Left renal pelvis (tissue), 4 donors: Measurements from ENCODE around the gene SLC39A11. TPM values are rescaled to one million over a fixed set of nuclear protein-coding genes. Genes with fewer than 3 reads are reported as not detected.
"Not testable (repeated sequence)": the region's sequence is repeated elsewhere in the genome, so short reads cannot be mapped to it uniquely, and the experiment has no call there.

Experiments used
- DNase-seq, 4 donors: peaks; one replicate each; pipeline ENCODE4 v3.0.0-alpha.2; 2013; ENCODE audit warnings: low read depth in 4 of 4, low spot score in 3 of 4
- polyA plus RNA-seq, 4 donors: library from polyadenylated mRNA; unstranded; fragments of 120-200 nt; gene quantifications; one replicate each; pipeline ENCODE4 v1.2.1, GENCODE V29; 2013; ENCODE audit not compliant: insufficient read length in 4 of 4

The SLC39A11 gene
- polyA plus RNA-seq, 4 donors, result 11.7 to 28.4 (median 24.5) TPM

GRCh38 chr17:73072219-73072962 lies 20.1 kb downstream of the SLC39A11 start:
- no peak for DNase-seq

GRCh38 chr17:73071066-73071999 lies 21.2 kb downstream of the SLC39A11 start:
- DNase-seq, result no peak

- DNase-seq, result no peak
Observed at GRCh38 chr17:73069841-73070240, 22.6 kb downstream of the SLC39A11 start.

- DNase-seq, result no peak
Observed at GRCh38 chr17:73069164-73069770, 23.2 kb downstream of the SLC39A11 start.

- DNase-seq, result peak in 1 of 4 donors; percentile 50
Observed at GRCh38 chr17:73068322-73069153, 23.9 kb downstream of the SLC39A11 start.

GRCh38 chr17:73067699-73068098 lies 24.8 kb downstream of the SLC39A11 start:
- not testable (repeated sequence) for DNase-seq

GRCh38 chr17:73067075-73067474 lies 25.4 kb downstream of the SLC39A11 start:
- no peak for DNase-seq

GRCh38 chr17:73066148-73066884 lies 26.2 kb downstream of the SLC39A11 start:
- no peak for DNase-seq

GRCh38 chr17:73065376-73065775 lies 27.1 kb downstream of the SLC39A11 start:
- DNase-seq, result no peak

GRCh38 chr17:73064084-73064938 lies 28.2 kb downstream of the SLC39A11 start:
- DNase-seq, result no peak

- no peak for DNase-seq
Observed at GRCh38 chr17:73062726-73063125, 29.8 kb downstream of the SLC39A11 start.

GRCh38 chr17:73061161-73061560 lies 31.3 kb downstream of the SLC39A11 start:
- DNase-seq, result no peak

GRCh38 chr17:73060721-73061120 lies 31.8 kb downstream of the SLC39A11 start:
- DNase-seq, result no peak

- DNase-seq, result not testable (repeated sequence)
Observed at GRCh38 chr17:73059713-73060112, 32.8 kb downstream of the SLC39A11 start.

GRCh38 chr17:73058022-73058421 lies 34.5 kb downstream of the SLC39A11 start:
- DNase-seq, result no peak

GRCh38 chr17:73057196-73057595 lies 35.3 kb downstream of the SLC39A11 start:
- DNase-seq, result no peak

- DNase-seq, result no peak
Observed at GRCh38 chr17:73052923-73053322, 39.6 kb downstream of the SLC39A11 start.

- no peak for DNase-seq
Observed at GRCh38 chr17:73050797-73051196, 41.7 kb downstream of the SLC39A11 start.

GRCh38 chr17:73048170-73048569 lies 44.3 kb downstream of the SLC39A11 start:
- DNase-seq, result no peak
